Testis (tissue), 3 donors: ENCODE data around the gene TOMM40L. TPM values are rescaled to one million over a fixed set of nuclear protein-coding genes. Genes with fewer than 3 reads are reported as not detected.
"Not testable (repeated sequence)": the region's sequence is repeated elsewhere in the genome, so short reads cannot be mapped to it uniquely, and the experiment has no call there.

Experiments
- DNase-seq: peaks from one replicate; pipeline ENCODE4 v3.0.0-alpha.2; 2019
- H3K27ac ChIP-seq, 2 donors: fragments of 200-600 bp; sonication (generic); one replicate each; pipeline ENCODE4 v1.5.1; 2019
- H3K27me3 ChIP-seq: fragments of 200-600 bp; sonication (generic); one replicate; pipeline ENCODE4 v1.5.1; 2019
- H3K36me3 ChIP-seq: fragments of 200-600 bp; sonication (generic); one replicate; pipeline ENCODE4 v1.5.1; 2017; ENCODE audit warnings: low read depth; ENCODE audit errors: missing control alignments
- H3K4me1 ChIP-seq: fragments of 200-600 bp; sonication (generic); one replicate; pipeline ENCODE4 v1.5.1; 2019
- H3K4me3 ChIP-seq, 2 donors: fragments of 200-600 bp; sonication (generic); one replicate each; pipeline ENCODE4 v1.5.1; 2017 to 2019
- H3K9me3 ChIP-seq: fragments of 200-600 bp; sonication (generic); one replicate; pipeline ENCODE4 v1.5.1; 2017
- CTCF ChIP-seq, 3 experiments: fragments of 450-650 bp in 2 of 3; fragments of 200-600 bp in 1 of 3; sonication (generic) in 1 of 3; IDR thresholded peaks; one replicate each; pipeline ENCODE4 v1.5.1; 2016 to 2019; ENCODE audit warnings: antibody characterized with exemption in 3 of 3, mild to moderate bottlenecking in 2 of 3, moderate library complexity in 1 of 3
- POLR2A ChIP-seq: fragments of 450-650 bp; IDR thresholded peaks from one replicate; pipeline ENCODE4 v1.6.1; 2017; ENCODE audit warnings: antibody characterized with exemption, mild to moderate bottlenecking, moderate library complexity
- WGBS, 2 donors: methylation state at CpG; one replicate each; pipeline ENCODE4 v1.1.5; 2018; 5-methylcytosine and 5-hydroxymethylcytosine counted together
- intact Hi-C: fragments of 100-400 bp; cut with DNase I; formaldehyde crosslinking; loops from one replicate; pipeline ENCODE4 v1.15.1; 2023; ENCODE audit warnings: low total_unique reads
- polyA plus RNA-seq: library from polyadenylated mRNA; stranded (reverse); fragments of 350-450 nt; fragmentation: Illumina TruSeq; extraction: RNeasy Lipid Tissue Mini Kit (QIAGEN cat#74804); gene quantifications from one replicate; pipeline ENCODE4 v1.2.3, GENCODE V29; 2014; ENCODE audit warnings: low read depth, low replicate concordance; ENCODE audit not compliant: insufficient read depth
- total RNA-seq, 2 donors: library from RNA; depleted of rRNA; stranded (reverse); fragments of >200 nt; gene quantifications; one replicate each; pipeline ENCODE4 v1.2.3, GENCODE V29; 2016

TOMM40L gene
- total and polyA plus RNA-seq, 3 donors from 2014 or later = 4.7 to 7.5 (median 6.0) TPM

DNA sequence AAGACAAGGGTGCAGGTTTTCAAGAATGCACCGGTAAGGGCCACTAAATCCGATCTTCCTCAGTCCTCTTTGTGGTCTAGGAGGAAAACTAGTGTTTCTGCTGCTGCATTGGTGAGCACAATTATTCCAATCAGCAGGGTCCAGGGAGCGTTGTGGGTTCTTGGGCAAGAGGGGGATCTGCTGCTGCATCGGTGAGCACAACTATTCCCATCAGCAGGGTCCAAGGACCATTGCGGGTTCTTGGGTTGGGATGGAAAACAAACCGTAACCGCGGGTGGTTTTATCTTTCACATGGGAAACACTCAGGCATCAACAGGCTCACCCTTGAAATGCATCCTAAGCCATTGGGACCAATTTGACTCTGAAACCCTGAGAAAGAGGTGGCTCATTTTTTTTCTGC lies 25.7 kb downstream of the TOMM40L start:
- H3K4me3 ChIP-seq = no peak overlapping the region
- no peaks in the 10 kb centered on the region for H3K9me3 ChIP-seq
- no peaks in the 10 kb centered on the region for H3K4me1 ChIP-seq
- DNase-seq = no peak
- no peaks in the 10 kb centered on the region for H3K36me3 ChIP-seq
- 95 to 97% methylated on average over 8 of the region's 8 CpGs for WGBS, 2 donors
- TF ChIP-seq POLR2A = no peak
- no peak for TF ChIP-seq CTCF (IDR thresholded peaks at IDR 0.05)
- intact Hi-C loops = no loop called here
- H3K27ac ChIP-seq = no peak overlapping the region
- no peaks in the 10 kb centered on the region for H3K27me3 ChIP-seq

- intact Hi-C loops, H3K27me3 ChIP-seq, H3K4me3 ChIP-seq, H3K36me3 ChIP-seq, DNase-seq, H3K27ac ChIP-seq, H3K9me3 ChIP-seq: not testable (repeated sequence)
- H3K4me1 ChIP-seq = peaks cover 12% of the 10 kb centered on the region
- 88 to 91% methylated on average over 5 of the region's 5 CpGs for WGBS, 2 donors
Measured at GRCh38 chr1:161255302-161255701, 29.4 kb downstream of the TOMM40L start.

DNA sequence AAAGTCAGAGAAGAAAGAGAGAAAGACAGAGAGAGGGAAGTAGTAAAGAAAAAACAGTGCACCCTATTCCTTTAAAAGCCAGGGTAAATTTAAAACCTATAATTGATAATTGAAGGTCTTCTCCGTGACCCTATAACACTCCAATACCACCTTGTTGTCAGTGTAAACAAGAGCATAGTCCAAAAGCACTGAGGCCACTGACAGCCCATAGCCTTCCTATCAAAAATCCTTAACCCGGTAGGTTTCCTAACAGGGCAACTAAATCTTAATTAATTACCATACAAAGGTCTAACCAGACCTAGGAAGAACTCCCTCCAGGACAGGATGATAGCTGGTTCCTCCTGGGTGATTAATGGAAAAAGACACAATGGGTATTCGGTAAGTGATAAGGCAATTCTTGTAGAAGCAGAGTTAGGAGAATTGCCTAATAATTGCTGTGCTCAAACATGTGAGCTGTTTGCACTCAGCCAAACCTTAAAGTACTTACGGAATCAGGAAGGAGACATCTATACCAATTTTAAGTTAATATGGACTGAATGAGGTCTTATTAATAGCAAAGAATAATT lies 30.2 kb downstream of the TOMM40L start:
- H3K27me3 ChIP-seq, intact Hi-C loops, H3K4me3 ChIP-seq, H3K9me3 ChIP-seq, H3K36me3 ChIP-seq, H3K27ac ChIP-seq, DNase-seq: not testable (repeated sequence)
- 90 to 98% methylated on average over 4 of the region's 4 CpGs for WGBS, 2 donors
- peaks cover 13% of the 10 kb centered on the region for H3K4me1 ChIP-seq

DNA sequence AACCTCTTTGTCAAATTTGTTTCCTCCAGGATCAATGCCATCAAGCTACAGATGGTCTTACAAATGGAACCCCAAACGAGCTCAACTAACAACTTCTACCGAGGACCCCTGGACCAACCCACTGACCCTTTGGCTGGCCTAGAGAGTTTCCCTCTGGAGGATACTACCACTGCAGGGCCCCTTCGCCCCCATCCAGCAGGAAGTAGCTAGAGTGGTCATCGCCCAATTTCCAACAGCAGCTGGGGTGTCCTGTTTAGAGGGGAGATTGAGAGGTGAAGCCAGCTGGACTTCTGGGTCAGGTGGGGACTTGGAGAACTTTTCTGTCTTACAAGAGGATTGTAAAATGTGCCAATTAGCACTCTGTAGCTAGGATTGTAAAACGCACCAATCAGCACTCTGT lies 31.2 kb downstream of the TOMM40L start:
- DNase-seq, H3K27ac ChIP-seq, H3K27me3 ChIP-seq, intact Hi-C loops, H3K36me3 ChIP-seq, H3K9me3 ChIP-seq, H3K4me3 ChIP-seq: not testable (repeated sequence)
- H3K4me1 ChIP-seq = peaks cover 13% of the 10 kb centered on the region
- WGBS, 2 donors = 81 to 89% methylated on average over 5 of the region's 5 CpGs

- Histone ChIP-seq H3K4me1 (peaks cover 13% of the 10 kb centered on the region), H3K9me3 (no peaks in the 10 kb centered on the region), H3K27me3 (no peaks in the 10 kb centered on the region), H3K36me3 (no peaks in the 10 kb centered on the region), H3K4me3 (peak within 1 kb of the TSS; percentile 56 to 70), H3K27ac (no peak within 1 kb of the TSS)
- WGBS, 2 donors = 2 to 4% methylated on average over 21 to 53 of the region's 62 CpGs
- intact Hi-C loops = no loop called here
- TF ChIP-seq POLR2A = no peak
- no peak for TF ChIP-seq CTCF (IDR thresholded peaks at IDR 0.05)
- DNase-seq = peak; percentile 72
Measured at GRCh38 chr1:161258439-161259344, 32.8 kb downstream of the TOMM40L start, which contains the start of gene PCP4L1. Gene PCP4L1 (plus strand): TSS chr1:161258745. CDS start chr1:161258975, 230 bp downstream.

GRCh38 chr1:161259345-161259702 lies 33.5 kb downstream of the TOMM40L start:
- DNase-seq = no peak
- Histone ChIP-seq H3K4me3 (peak overlapping the region; percentile 56 to 70), H3K27me3 (no peaks in the 10 kb centered on the region), H3K9me3 (no peaks in the 10 kb centered on the region), H3K27ac (no peak overlapping the region), H3K36me3 (no peaks in the 10 kb centered on the region), H3K4me1 (peaks cover 13% of the 10 kb centered on the region)
- no peak for TF ChIP-seq POLR2A
- TF ChIP-seq CTCF (IDR thresholded peaks at IDR 0.05) = no peak
- WGBS, 2 donors = 24 to 48% methylated on average over 6 of the region's 6 CpGs
- intact Hi-C loops = no loop called here
